Measurements from ENCODE around the gene PPM1L.

The PPM1L gene

DNA sequence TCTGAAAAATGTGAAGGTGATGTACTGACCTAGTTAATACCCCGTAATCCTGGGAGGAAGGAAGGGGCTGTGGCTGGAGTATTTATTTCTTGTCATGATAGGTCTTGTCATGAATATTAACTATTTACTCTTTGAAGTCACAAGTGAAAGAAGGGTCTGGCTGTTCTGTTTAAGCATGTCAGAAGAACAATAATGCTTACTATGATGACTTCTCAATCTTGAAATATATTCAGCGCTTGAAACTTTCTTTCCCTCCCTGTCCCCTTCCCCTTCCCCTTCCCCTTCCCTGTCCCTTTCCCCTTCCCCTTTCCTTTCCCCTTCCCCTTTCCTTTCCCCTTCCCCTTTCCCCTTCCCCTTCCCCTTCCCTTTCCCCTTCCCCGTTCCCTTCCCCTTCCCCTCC, 153.9 kb downstream of the PPM1L start:
- Histone ChIP-seq H3K9me3 (ENCODE audit: low read length) (no peaks in the 10 kb centered on the region), H3K27me3 (ENCODE audit: control insufficient read depth in 1 of 2, insufficient read depth in 2 of 2, low read length in 2 of 2) (no peaks in the 10 kb centered on the region), H3K27ac (ENCODE audit: low read depth, low read length) (no peak overlapping the region), H3K4me3 (ENCODE audit: low read depth in 1 of 2, low read length in 2 of 2) (no peak overlapping the region), H3K4me1 (ENCODE audit: insufficient read depth, low read length) (no peaks in the 10 kb centered on the region), H3K36me3 (ENCODE audit: insufficient read depth, low read length) (no peaks in the 10 kb centered on the region), H3K9ac (ENCODE audit: low read length) (no peak overlapping the region)

DNA sequence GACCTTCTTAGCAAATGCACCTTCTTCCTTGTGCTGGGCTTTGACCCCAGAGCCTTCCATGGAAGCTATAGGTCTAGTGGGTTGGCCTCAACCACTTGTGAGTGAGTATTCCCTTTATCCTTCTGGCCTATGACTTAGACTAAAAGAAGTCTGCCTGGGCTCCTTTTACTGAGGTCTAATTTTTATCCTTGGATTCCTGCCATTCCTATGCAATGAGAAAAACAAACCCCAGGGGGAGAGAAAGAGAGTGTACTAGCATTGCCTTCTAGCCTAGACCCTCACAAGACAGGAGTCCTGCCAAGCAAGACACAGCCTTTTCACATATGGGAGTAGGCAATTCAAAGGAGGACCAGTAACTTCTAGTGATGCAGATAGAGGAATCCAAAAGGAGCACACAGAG, 155.4 kb downstream of the PPM1L start:
- Histone ChIP-seq H3K9ac (ENCODE audit: low read length) (no peak overlapping the region), H3K9me3 (ENCODE audit: low read length) (no peaks in the 10 kb centered on the region), H3K27me3 (ENCODE audit: control insufficient read depth in 1 of 2, insufficient read depth in 2 of 2, low read length in 2 of 2) (no peaks in the 10 kb centered on the region), H3K4me1 (ENCODE audit: insufficient read depth, low read length) (no peaks in the 10 kb centered on the region), H3K4me3 (ENCODE audit: low read depth in 1 of 2, low read length in 2 of 2) (no peak overlapping the region), H3K36me3 (ENCODE audit: insufficient read depth, low read length) (no peaks in the 10 kb centered on the region), H3K27ac (ENCODE audit: low read depth, low read length) (no peak overlapping the region)

DNA sequence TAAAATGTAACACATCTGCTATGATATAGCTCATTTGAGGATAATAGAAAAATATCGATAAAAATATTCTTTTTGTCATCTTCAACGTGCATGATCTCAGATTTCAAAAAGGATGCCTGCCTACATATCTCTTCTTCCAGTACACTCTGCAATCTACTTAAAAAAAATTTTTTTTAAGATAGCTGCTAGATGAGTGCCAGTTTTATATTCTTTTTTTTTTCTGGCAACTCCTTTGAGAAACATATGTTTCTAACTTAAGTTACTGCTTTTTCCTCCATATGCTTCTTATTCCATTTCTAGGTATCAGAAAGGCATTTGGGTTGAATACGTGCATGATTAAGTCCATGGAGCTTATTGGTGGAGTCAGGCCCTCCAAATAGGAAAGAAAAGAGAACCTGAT, 160.4 kb downstream of the PPM1L start:
- no peaks in the 10 kb centered on the region for H3K4me1 ChIP-seq (ENCODE audit: insufficient read depth, low read length)
- no peaks in the 10 kb centered on the region for H3K9me3 ChIP-seq (ENCODE audit: low read length)
- H3K4me3 ChIP-seq (ENCODE audit: low read depth in 1 of 2, low read length in 2 of 2): no peak overlapping the region
- H3K27ac ChIP-seq (ENCODE audit: low read depth, low read length): no peak overlapping the region
- H3K27me3 ChIP-seq (ENCODE audit: control insufficient read depth in 1 of 2, insufficient read depth in 2 of 2, low read length in 2 of 2): no peaks in the 10 kb centered on the region
- no peak overlapping the region for H3K9ac ChIP-seq (ENCODE audit: low read length)
- H3K36me3 ChIP-seq (ENCODE audit: insufficient read depth, low read length): no peaks in the 10 kb centered on the region

DNA sequence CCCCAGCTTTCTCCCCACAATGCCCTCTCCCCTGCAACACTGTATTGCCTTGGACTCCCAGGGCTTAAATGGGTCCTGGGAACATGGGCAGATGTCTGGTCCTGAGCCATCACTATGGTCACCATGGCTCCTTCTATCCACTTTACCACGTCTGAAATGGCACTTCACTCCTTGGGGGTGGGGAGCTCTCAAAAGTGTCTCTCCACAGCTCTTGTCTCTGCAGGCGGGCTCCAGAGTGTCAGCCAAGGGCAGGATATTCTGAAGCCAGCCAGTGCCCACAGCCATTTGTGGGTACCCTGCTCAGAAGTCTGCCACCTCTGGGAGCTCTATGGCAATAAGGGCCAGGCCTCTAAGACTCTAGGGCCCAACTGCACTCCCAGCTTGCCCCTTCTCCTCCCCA, 163.9 kb downstream of the PPM1L start:
- Histone ChIP-seq H3K4me3 (ENCODE audit: low read depth in 1 of 2, low read length in 2 of 2) (no peak overlapping the region), H3K4me1 (ENCODE audit: insufficient read depth, low read length) (no peaks in the 10 kb centered on the region), H3K27me3 (ENCODE audit: control insufficient read depth in 1 of 2, insufficient read depth in 2 of 2, low read length in 2 of 2) (no peaks in the 10 kb centered on the region), H3K36me3 (ENCODE audit: insufficient read depth, low read length) (no peaks in the 10 kb centered on the region), H3K9ac (ENCODE audit: low read length) (no peak overlapping the region), H3K9me3 (ENCODE audit: low read length) (no peaks in the 10 kb centered on the region), H3K27ac (ENCODE audit: low read depth, low read length) (no peak overlapping the region)

DNA sequence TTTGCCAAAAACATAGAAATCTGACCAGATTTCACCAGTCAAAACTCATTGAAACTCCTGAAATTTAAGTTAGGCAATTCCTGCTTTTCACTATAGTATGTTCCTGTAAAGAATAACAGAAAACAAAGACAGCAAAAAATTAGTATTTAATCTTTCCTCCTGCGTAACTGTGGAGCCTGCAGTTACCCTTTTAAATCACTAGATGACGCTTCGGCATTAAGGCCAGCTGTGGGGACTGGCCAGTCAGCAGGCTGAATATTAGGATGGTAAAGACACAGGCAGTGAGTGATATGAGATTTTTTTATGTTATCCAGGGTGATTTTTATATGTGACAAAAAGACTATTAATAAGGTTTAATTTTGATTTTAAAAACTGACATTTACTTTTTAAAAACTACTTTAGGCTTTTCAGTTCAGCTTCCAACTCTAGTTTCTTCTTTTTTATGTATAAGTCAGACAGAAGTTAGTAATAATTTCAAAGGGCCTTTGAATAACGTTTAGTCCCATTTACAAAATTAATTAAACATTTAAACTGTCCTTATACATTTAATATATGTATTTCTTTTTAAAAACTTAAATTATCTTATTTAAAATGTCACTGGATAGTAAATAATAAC, 165.1 kb downstream of the PPM1L start:
- no peaks in the 10 kb centered on the region for H3K36me3 ChIP-seq (ENCODE audit: insufficient read depth, low read length)
- H3K4me3 ChIP-seq (ENCODE audit: low read depth in 1 of 2, low read length in 2 of 2): no peak overlapping the region
- no peaks in the 10 kb centered on the region for H3K4me1 ChIP-seq (ENCODE audit: insufficient read depth, low read length)
- no peaks in the 10 kb centered on the region for H3K9me3 ChIP-seq (ENCODE audit: low read length)
- no peak overlapping the region for H3K9ac ChIP-seq (ENCODE audit: low read length)
- no peak overlapping the region for H3K27ac ChIP-seq (ENCODE audit: low read depth, low read length)
- H3K27me3 ChIP-seq (ENCODE audit: control insufficient read depth in 1 of 2, insufficient read depth in 2 of 2, low read length in 2 of 2): no peaks in the 10 kb centered on the region

DNA sequence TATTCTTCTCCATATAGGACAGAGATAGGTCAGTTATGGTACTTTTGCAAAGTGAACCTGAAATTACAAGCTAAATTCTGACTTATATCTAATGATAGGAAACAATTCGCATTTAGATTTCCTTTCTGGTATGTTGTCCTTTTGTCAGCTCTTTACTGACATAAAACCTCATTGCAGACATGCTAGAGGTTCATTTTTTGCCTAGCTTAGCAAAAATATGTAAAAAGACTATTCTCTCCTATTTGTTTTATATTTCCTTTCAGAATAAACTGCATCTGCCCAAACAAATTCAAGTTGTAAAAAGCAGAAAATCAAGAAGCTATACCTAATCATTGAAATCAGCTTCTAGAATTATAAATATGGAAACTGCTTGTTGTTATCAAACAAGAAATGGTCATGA, 168.7 kb downstream of the PPM1L start:
- Histone ChIP-seq H3K9me3 (ENCODE audit: low read length) (no peaks in the 10 kb centered on the region), H3K27me3 (ENCODE audit: control insufficient read depth in 1 of 2, insufficient read depth in 2 of 2, low read length in 2 of 2) (no peaks in the 10 kb centered on the region), H3K4me1 (ENCODE audit: insufficient read depth, low read length) (peaks cover 6% of the 10 kb centered on the region), H3K9ac (ENCODE audit: low read length) (no peak overlapping the region), H3K36me3 (ENCODE audit: insufficient read depth, low read length) (no peaks in the 10 kb centered on the region), H3K4me3 (ENCODE audit: low read depth in 1 of 2, low read length in 2 of 2) (no peak overlapping the region), H3K27ac (ENCODE audit: low read depth, low read length) (no peak overlapping the region)

DNA sequence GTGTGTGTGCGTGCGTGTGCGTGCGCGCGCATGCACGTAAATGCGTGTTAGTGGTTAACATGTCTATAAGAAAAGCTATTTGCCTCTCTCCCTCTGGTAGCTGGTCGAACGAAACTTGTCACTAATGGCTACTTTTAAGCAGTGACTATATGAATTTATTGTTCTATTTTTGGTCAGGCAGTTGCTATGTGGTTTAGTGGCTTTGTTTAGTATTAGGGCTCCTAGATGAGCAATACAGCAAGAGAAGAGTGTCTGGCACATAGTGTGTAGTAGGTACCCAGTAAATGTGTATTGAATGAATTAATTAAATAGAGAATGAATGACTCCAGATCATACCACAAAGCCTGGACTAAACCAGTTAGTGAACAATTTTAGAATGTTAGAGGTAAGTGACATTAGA, 171.6 kb downstream of the PPM1L start:
- no peaks in the 10 kb centered on the region for H3K36me3 ChIP-seq (ENCODE audit: insufficient read depth, low read length)
- H3K27ac ChIP-seq (ENCODE audit: low read depth, low read length): no peak overlapping the region
- no peaks in the 10 kb centered on the region for H3K9me3 ChIP-seq (ENCODE audit: low read length)
- H3K4me1 ChIP-seq (ENCODE audit: insufficient read depth, low read length): peaks cover 6% of the 10 kb centered on the region
- no peak overlapping the region for H3K4me3 ChIP-seq (ENCODE audit: low read depth in 1 of 2, low read length in 2 of 2)
- no peak overlapping the region for H3K9ac ChIP-seq (ENCODE audit: low read length)
- H3K27me3 ChIP-seq (ENCODE audit: control insufficient read depth in 1 of 2, insufficient read depth in 2 of 2, low read length in 2 of 2): no peaks in the 10 kb centered on the region

DNA sequence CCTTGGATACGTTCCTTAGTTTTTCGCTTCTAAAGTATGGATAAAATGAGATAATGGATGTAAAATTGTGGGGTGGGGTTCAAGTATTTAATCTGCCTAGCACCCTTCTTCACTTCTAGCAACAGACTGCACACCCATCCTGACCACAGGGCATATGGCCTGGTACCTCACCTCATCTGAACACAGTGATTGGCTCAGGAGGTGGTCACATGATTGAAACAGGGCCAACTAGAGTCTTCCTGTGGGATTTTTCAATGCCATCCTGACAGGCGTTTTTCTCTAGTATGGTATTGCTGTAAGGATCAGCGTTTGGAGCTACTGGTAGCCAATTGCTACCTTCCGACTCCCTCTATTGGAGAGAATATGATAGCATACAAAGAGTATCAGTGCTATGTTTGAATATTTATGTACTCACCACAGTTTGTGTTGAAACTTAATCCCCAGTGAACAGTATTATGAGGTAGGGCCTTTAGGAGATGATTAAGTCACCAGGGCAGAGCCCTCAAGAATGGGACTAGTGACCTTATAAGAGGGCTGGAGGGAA, 172.2 kb downstream of the PPM1L start:
- H3K4me1 ChIP-seq (ENCODE audit: insufficient read depth, low read length): peaks cover 6% of the 10 kb centered on the region
- no peaks in the 10 kb centered on the region for H3K36me3 ChIP-seq (ENCODE audit: insufficient read depth, low read length)
- no peak overlapping the region for H3K27ac ChIP-seq (ENCODE audit: low read depth, low read length)
- no peak overlapping the region for H3K9ac ChIP-seq (ENCODE audit: low read length)
- H3K4me3 ChIP-seq (ENCODE audit: low read depth in 1 of 2, low read length in 2 of 2): no peak overlapping the region
- H3K27me3 ChIP-seq (ENCODE audit: control insufficient read depth in 1 of 2, insufficient read depth in 2 of 2, low read length in 2 of 2): no peaks in the 10 kb centered on the region
- H3K9me3 ChIP-seq (ENCODE audit: low read length): no peaks in the 10 kb centered on the region

DNA sequence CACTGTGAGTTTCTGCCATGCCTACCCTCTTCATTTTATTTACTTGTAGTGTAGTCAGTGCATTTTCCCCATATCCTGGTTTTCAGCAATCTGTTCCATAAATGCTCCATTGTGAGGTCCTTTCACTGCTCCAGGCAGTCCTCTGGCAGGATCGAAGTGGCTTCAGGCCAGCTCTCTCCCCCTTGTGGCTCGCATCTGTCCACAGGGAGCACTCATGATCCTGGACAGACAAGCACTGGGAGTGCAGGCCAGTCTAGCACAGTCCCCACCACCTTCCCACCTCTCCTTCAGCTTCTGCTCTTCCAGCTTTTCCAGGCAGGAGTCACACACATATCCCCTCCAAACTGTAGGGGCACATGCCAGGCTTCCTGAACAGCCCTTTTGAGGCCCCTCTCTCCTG, 173.6 kb downstream of the PPM1L start:
- no peak overlapping the region for H3K4me3 ChIP-seq (ENCODE audit: low read depth in 1 of 2, low read length in 2 of 2)
- no peak overlapping the region for H3K27ac ChIP-seq (ENCODE audit: low read depth, low read length)
- no peaks in the 10 kb centered on the region for H3K9me3 ChIP-seq (ENCODE audit: low read length)
- no peaks in the 10 kb centered on the region for H3K36me3 ChIP-seq (ENCODE audit: insufficient read depth, low read length)
- peaks cover 6% of the 10 kb centered on the region for H3K4me1 ChIP-seq (ENCODE audit: insufficient read depth, low read length)
- no peaks in the 10 kb centered on the region for H3K27me3 ChIP-seq (ENCODE audit: control insufficient read depth in 1 of 2, insufficient read depth in 2 of 2, low read length in 2 of 2)
- no peak overlapping the region for H3K9ac ChIP-seq (ENCODE audit: low read length)

DNA sequence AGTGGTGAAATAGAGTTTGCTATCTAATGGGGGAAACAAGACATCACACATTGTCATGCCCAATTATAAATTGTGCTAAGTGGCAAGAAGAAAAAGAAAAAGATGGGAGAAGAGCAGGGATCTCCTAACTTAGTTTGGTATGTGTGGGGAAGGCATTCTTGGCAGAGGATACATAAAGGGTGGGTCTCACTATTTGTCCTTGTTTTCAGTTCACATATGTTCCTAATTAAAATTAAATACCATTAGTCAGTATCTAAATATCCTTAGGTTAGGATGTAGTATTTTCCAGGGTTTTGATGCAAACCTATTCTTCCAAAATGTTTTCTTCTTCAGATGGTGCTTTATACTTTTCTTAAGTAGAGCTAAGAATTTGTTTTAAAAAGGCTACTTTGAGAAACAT, 175.4 kb downstream of the PPM1L start:
- no peaks in the 10 kb centered on the region for H3K27me3 ChIP-seq (ENCODE audit: control insufficient read depth in 1 of 2, insufficient read depth in 2 of 2, low read length in 2 of 2)
- H3K4me3 ChIP-seq (ENCODE audit: low read depth in 1 of 2, low read length in 2 of 2): no peak overlapping the region
- H3K36me3 ChIP-seq (ENCODE audit: insufficient read depth, low read length): no peaks in the 10 kb centered on the region
- H3K9ac ChIP-seq (ENCODE audit: low read length): no peak overlapping the region
- H3K4me1 ChIP-seq (ENCODE audit: insufficient read depth, low read length): peaks cover 6% of the 10 kb centered on the region
- no peaks in the 10 kb centered on the region for H3K9me3 ChIP-seq (ENCODE audit: low read length)
- no peak overlapping the region for H3K27ac ChIP-seq (ENCODE audit: low read depth, low read length)

DNA sequence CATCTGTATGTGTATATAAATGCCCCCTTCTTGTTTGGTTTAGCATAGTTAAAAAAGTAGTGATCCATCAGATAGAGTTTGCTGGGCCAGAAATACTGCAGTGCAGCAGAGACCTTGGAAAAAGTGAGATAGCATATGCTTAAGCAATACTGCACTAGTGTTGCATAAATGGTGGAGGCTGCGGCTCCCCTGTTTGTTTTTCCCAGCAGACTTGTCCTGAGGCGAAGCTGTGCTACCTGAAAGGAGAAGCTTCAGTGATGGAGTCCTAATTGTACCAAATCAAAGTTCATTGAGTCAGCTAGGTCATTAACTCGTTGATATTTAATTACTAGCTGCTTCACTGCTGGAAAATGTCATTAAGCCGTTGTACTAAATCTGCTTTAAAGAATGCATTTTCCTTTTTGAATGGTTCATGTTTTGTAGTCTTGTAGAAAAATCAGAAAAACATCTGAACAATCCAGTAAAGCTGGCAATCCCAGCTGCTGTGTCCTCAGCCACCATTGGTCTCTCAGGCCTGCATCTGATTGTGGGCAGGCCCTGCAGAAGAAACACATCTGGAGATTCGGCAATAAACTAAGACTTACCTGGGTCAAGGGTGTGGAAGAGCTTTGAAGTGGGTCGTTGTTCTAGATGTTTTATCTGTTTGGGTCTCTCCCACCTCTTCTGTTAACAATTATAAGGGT, 179.5 kb downstream of the PPM1L start:
- H3K4me3 ChIP-seq (ENCODE audit: low read depth in 1 of 2, low read length in 2 of 2): no peak overlapping the region
- no peaks in the 10 kb centered on the region for H3K36me3 ChIP-seq (ENCODE audit: insufficient read depth, low read length)
- no peak overlapping the region for H3K27ac ChIP-seq (ENCODE audit: low read depth, low read length)
- H3K27me3 ChIP-seq (ENCODE audit: control insufficient read depth in 1 of 2, insufficient read depth in 2 of 2, low read length in 2 of 2): no peaks in the 10 kb centered on the region
- no peaks in the 10 kb centered on the region for H3K4me1 ChIP-seq (ENCODE audit: insufficient read depth, low read length)
- no peak overlapping the region for H3K9ac ChIP-seq (ENCODE audit: low read length)
- no peaks in the 10 kb centered on the region for H3K9me3 ChIP-seq (ENCODE audit: low read length)
